EH (cell line): ENCODE measurements around the gene CCDC43.
"Not testable (repeated sequence)": the region's sequence is repeated elsewhere in the genome, so short reads cannot be mapped to it uniquely, and the experiment has no call there.

Experiments
- DNase-seq: peaks from one replicate; pipeline ENCODE4 v3.0.0-alpha.2; 2015; ENCODE audit warnings: low read depth

CCDC43 gene

DNA sequence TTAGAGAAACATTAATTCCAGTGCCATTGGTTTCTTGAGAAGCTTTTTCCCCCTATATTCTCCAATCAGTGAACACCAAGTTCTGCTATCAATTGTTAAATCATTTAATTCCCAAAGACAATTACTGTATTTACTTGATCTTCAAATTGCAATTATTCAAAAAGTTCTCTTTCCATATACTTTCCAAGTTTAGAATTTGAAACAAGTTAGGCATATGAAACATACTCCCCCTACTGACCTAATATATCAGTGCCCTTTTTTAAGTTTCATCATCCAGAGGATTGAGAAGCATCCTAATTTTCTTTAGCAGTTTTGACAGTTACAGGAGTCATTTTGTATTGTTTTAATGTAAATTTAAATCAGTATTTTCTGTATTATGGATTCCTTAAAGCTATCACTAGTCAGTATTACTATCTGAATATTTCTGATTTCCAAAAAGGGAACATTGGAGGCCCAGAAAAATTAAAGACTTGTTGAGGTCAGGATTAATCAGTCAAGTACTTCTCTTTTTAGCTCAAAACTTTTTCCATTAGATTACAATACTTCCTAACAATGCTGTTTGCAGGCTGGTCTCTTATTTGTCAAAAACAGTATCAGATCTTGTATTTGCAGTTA, 17.0 kb downstream of the CCDC43 start:
- DNase-seq, result peak; percentile 47

DNA sequence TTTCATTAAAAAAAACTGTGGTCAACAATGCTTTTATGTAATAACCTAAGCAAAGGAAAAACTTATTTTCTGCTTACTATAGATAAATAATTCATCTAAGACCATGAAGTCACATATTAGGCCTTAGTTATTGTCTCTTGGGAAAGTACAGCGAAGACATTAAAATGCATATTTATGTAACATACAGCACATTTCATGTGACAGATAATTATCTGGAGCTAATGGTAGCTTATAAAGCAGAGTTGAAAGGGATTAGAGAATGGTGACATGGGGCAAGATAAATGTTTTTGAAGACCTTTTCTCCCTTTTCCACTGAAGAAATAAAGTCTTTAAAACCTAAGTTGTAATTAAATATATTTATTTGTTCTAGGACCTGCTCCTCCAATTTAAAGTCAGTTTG, 23.6 kb downstream of the CCDC43 start:
- no peak for DNase-seq

DNA sequence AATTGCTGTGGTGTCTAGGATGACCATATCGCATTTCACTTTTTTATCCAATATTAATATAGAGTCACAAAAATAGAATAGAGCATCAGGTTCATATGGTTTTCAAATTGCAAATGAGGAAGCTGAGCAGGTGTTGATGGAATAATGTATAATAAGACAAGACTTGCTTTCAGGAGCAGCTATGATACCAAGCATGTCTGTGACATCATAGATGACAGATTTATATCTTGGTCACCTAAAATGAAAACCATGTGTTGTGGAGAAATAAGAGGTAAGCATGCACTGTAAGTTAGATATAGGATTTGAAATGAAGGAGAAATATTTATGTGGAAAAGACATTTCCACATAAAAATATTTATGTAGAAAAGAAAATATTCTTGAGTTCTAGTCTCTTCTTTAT, 24.7 kb downstream of the CCDC43 start:
- no peak for DNase-seq

DNA sequence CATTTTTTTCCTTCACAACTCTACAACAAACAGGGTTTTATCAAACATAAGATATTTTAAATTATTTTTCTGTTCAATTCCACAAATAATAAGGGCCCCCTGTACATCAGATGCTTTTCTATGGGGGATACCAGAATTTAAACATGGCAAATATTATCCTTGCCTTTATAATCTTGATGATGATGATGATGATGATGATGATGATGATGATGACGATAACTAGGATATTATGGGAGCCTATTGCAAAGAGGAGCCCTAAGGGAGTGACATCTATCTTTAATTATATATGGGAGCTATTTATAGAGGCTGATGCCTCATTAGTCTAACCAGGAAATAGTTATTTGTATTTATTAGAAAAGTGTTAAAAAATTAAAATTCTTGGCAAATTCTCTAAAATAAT, 26.5 kb downstream of the CCDC43 start:
- no peak for DNase-seq

DNA sequence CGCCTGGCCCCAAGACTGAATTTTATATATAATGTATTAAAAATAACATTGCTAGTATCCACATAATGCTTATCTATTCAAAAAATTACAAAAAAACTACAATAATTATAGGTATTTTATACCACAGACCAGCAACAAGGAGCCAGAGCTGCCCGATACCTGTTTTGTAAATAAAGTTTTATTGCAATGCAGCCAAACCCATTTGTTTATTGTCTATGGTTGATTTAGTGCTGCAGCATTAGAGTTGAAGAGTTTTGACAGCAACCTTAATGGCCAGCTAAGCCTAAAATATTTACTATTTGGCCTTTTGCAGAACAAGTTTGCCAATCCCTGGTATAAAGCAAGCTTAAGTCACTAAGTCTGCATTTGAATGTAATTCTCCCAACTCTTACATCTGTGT, 27.7 kb downstream of the CCDC43 start:
- DNase-seq, result no peak

DNA sequence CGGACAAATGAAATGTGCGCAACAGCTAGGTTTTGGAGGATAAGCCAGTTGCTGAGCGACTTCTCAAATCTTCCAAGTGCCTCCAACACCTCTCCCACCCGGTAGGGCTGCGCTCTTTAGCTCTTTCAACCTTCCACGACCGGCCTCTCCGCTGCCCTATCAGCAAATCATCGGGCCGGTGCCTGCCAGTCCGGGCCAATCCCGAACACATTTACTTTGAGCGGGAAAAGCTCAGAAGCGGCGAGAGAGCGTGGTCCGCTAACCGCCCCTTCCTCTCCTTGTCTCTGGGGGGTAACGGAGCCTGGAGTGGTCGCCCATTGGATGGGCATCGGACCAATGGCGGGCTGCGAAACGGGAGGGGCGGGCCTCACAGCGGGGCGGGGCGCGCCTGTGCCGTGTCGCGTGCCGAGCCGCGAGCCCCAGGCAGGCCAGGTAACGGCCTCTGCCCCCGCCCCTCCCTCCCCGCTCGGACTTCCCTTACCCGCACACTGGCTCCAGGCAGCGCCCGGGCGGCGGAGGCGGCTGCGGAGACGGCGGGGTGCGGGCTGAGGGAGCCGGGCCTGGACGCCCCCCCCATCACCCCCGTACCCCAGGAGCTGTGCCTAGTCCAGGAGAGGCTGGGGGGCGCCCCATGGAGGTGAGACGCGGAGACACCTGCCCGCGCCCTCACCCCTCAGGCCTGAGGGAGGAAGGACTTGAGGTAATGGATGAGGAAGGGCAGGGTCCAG, 33.4 kb downstream of the CCDC43 start, which contains the start of gene MEIOC:
MEIOC (plus strand) TSS at position 486 of the 728 bp plus-strand sequence; CDS start at position 632, 146 bp downstream.
- peak; percentile 23 for DNase-seq

DNA sequence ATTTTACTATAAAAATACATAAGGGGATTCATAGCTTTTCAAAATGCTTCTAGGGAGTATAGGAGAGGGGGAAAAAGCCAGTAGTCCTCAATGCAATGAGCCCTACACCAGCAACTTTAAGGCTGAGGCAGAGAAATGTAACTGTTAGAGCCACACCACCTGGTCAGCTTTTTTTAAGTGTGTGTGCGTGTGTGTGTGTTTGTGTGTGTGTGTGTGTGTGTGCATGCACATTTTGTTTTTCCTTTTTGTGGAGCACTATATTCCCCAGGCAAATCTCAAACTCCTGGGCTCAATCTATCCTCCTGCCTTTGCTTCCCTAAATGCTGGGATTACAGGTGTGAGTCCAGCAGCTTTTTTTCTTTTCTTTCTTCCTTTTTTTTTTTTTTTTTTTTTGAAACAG, 35.6 kb downstream of the CCDC43 start:
- no peak for DNase-seq

DNA sequence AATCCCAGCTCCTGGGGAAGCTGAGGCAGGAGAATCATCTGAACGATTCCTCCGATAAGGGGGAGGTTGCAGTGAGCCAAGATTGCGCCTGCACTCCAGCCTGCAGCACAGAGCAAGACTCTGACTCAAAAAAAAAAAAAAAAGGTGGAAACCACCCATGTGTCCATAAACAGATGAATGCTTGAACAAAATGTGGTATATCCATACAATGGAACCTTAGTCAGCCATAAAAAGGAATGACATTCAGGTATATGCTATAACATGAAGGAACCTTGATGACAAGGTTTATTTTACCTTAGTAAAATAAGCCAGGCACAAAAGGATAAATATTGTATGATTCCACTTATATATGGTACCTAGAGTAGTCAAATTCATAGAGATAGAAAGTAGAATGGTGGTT, 36.2 kb downstream of the CCDC43 start:
- DNase-seq, result no peak

DNA sequence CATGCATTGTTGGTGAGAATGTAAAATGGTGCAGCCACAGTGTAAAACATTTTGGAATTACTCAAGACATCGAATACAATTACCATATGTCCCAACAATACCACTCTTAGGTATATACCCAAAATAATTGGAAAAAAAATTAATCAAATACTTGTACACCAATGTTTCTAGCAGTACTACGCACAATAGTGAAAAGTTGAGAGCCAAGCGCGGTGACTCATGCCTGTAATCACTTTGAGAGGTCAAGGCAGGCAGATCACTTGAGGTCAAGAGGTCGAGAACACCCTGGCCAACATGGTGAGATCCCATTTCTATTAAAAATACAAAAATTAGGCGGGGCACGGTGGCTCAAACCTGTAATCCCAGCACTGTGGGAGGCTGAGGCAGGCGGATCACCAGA, 36.8 kb downstream of the CCDC43 start:
- no peak for DNase-seq

DNA sequence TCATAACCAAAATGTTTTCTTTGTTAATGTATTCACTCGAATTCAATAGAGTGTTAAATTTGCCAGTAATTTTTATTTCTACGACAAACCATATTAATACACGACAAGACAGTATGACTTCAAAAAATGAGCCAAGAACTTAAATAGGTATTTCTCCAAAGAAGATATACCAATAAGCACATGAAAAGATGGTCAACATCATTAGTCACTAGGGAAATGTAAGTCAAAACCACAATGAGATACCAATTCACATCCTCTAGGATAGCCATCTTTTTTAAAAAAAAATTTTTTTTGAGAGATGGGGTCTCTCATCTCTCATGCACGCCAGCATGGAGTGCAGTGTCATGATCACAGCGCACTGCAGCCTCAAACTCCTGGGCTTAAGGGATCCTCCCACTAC, 38.3 kb downstream of the CCDC43 start:
- DNase-seq, result no peak

DNA sequence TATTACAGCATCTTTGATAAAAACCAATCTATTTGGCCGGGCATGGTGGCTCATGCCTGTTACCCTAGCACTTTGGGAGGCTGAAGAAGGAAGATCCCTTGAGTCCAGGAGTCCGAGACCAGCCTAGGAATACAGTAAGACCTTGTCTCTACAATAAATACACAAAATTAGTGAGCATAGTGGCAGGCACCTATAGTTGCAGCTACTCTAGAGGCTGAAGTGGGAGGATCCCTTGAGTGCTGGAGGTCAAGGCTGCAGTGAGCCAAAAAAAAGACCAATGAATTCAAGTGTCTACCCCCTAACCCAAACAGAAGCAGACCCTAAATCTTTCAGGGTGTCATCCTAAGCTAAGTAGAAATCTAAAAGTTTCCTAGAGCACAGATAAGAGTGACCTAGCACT, 40.6 kb downstream of the CCDC43 start:
- DNase-seq, result no peak

DNA sequence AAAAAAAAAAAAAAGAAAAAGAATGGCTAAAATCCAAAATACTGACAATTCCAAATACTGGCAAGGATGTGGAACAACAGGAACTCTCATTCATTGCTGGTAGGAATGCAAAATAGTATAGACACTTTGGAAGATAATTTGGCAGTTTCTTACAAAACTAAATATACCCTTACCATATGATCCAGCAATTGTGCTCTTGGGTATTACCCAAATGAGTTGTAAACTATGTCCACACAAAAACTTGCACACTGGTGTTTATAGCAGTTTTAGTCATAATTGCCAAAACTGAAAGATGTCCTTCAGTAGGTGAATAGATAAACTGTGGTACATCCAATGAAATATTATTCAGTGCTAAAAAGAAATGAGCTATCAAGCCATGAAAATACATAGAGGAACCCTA, 41.8 kb downstream of the CCDC43 start:
- no peak for DNase-seq

DNA sequence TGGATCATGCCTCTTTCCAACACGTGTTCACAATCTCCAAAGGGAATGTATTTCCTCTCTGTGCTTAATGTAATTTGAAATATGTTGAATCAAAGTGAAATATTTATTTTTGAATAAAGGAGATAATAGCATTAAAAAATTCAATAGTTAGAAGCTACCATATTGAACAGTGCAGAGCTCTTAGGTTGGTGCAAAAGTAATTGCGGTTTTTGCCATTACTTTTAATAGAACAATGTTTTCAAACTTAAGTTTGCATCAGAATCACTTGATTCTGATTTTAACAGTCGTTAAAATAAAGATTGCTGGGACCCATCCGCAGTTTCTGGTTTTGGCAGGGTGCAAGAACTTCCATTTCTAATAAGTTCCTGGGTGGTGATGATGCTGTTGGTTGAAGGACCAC, 43.3 kb downstream of the CCDC43 start:
- DNase-seq, result no peak

DNA sequence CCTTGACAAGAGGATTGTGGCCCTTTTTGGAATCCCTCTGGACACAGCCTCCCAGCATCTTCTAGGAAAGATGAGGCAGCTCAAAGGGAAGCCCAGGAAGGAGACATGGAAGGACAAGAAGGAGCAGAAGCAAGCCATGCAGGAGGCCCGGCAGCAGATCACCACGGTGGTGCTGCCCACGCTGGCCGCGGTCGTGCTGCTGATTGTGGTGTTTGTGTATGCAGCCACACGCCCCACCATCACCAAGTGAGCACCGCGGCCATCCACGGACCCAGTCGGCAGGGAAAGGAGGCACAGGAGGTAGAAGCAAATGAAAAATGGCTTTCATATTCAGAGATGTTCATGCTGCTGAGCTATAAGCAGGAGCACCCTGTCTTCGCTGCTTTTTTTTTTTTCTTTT, 44.2 kb downstream of the CCDC43 start:
- no peak for DNase-seq

DNA sequence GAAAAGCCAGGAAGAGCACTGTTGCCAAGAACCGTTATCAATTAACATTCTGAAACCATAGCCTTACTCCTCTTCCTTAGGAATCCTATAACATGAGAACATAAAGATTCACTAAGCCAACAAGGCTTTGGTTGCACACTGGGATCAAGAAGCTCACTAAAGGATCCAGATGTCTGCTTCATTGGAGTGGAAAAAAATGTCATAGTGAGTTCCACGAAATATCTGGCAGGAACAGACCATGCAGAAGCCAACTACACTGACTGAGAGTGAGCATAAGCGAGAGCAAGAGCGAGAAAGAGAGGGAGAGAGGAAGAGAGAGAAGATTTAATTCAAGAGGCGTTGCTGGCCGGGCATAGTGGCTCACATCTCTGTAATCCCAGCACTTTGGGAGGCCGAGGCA, 46.7 kb downstream of the CCDC43 start:
- no peak for DNase-seq

DNA sequence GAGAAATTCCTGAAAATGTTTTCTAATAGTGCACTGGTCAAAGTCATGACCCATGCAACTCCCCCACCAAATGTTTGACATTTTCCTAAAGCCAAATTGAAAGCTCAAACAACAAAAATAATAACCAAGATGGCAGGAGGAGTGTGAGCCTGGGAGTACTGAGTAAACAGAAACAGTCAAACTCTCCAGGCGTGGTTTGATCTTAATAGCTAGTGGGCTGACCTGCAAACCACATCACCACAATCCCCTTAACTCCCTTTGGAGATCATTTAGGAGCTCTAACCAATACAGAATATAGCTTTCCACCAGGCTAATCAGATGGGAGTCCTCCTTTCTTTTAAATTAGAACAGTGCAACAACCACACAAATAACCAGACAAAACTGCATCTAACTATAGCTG, 52.5 kb downstream of the CCDC43 start:
- DNase-seq, result no peak

DNA sequence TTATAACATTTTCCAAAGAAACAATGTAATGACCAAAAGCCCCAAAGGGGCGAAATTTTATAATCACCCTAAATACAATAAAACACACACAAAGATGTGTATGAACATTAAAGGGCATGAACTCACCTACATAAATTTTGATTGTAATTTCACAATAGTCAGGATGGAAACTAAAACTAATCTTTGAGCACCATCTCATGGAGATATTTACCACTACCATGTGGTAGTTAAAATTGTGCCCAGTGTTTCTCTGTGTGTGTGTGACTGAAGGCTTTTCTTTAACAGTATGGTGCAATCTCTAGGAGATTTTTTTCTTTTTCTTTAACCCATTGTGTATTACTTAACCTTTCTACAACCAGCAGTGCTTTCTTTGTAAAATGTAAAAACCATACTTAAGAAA, 53.0 kb downstream of the CCDC43 start:
- DNase-seq, result peak; percentile 69

DNA sequence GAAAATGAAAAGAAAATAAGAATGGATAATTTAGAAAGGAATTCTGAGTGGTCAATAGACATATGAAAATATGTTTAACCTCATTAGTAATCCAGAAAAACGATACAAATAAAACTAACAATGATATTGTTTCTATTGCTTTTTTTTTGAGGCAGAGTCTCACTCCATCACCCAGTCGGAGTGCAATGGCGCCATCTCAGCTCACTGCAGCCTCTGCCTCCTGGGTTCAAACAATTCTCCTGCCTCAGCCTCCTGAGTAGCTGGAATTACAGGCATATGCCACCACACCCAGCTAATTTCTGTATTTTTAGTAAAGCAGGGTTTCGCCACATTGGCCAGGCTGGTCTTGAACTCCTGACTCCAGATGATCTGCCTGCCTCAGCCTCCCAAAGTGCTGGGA, 55.2 kb downstream of the CCDC43 start:
- not testable (repeated sequence) for DNase-seq

DNA sequence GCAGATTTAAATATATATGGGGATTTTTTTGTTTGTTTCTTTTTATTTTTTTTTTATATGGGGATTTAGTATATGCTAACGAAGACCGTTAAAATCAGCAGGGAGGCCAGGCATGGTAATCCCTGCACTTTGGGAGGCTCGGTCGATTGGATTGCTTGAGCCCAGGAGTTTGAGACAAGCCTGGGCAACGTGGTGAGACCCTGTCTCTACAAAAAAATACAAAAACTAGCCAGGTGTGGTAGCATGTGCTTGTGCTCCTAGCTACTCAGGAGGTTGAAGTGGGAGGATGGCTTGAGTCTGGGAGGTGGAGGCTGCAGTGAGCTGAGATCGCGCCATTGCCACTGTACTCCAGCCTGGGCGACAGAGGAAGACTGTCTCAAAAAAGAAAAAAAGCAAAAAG, 55.6 kb downstream of the CCDC43 start:
- DNase-seq, result no peak

DNA sequence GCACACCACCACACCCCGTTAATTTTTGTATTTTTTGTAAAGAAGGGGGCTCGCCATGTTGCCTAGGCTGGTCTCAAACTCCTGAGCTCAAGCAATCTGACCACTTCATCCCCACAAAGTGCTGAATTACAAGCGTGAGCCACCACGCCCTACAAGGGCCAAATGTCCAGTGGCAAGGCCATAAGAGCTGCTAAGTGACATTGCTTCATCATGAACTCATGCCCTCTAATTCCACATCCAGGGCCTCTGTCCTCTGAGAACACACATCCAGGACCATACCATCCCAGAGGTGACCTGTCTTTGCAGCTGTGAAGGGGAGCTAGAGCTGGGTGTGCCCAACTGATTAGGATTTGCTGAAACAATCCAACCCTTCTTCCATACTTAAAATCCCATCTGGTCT, 58.9 kb downstream of the CCDC43 start:
- no peak for DNase-seq

DNA sequence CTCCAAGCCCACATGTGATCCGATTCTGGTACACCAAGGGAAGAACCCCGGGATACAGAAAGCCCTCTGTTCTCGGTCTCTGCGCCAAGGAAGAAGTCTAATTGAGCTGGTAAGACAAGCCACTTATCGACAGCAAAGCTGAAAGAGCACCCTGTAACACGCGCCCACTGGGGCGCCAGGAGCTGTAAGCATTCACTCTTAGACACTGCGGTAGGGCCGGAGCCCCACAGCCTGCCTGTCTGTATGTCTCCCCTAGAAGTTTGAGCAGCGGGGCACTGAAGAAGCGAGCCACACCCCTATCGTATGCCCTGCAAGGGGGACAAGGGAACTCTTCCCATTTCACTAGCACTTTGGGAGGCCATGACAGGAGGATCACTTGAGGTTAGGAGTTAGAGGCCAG, 60.3 kb downstream of the CCDC43 start:
- no peak for DNase-seq

DNA sequence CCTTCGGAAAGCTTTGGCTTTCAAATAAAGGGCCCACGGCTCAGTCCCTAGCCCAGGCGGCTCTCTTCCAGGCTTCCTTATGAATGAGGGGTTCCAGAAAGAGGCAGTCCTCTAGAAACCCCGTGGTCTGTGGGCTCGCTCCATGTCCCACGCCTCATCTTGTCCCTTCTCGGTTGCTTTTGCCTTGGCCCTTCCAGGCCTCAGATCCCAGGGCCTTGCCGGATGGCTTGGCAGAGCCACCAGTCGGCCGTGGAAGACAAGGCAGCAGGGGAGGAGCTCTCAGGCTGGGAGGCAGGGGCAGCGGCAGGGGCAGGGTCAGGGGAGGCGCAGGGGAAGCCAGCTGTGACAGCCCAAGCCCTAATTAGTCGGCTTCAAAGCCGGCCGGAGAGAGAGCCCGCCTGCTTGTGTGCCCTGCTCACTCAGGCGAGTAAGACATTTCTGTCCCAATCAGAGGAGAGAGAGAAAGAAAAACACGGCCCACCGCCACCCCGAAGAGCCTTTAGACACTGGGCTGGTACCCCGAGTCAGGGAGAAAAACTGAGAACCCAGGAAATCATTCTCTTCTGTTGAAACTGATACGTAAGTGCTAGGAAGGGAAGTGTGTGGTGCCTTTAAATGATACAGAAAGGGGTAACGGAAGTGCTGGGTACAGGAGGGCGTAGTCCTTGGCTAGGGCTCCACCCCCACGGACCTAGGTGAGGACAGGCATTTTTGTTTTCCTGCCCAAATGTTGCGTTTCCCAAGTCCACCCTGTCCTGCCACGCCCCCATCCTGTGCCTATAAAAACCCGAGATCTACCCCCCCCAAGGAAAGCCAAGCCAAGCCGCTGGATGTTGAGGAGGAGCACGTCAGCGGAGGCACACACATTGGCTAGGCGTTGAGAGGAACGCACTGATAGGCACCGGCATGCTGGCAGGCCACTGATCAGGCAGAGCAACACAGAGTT, 61.1 kb downstream of the CCDC43 start:
- peak; percentile 25 for DNase-seq
